Measurements from ENCODE around the gene FAM171A1. TPM values are rescaled to one million over a fixed set of nuclear protein-coding genes. Genes with fewer than 3 reads are reported as not detected.

FAM171A1 gene
- polyA plus RNA-seq, 2 donors, result 2.3 to 4.5 TPM

- Histone ChIP-seq H3K27ac (ENCODE audit: low read depth in 2 of 2, low read length in 1 of 2) (no peak overlapping the region), H3K36me3 (ENCODE audit: control insufficient read depth in 2 of 2, insufficient read depth in 2 of 2, low read length in 1 of 2) (no peaks in the 10 kb centered on the region), H3K4me3 (ENCODE audit: low read depth in 1 of 2, low read length in 2 of 2) (no peak overlapping the region), H3K9me3 (ENCODE audit: control insufficient read depth in 2 of 2, insufficient read depth in 1 of 2, low read depth in 1 of 2, low read length in 1 of 2) (no peaks in the 10 kb centered on the region), H3K4me1 (ENCODE audit: control insufficient read depth in 2 of 2, insufficient read depth in 2 of 2, low read length in 1 of 2) (no peaks in the 10 kb centered on the region), H3K27me3 (ENCODE audit: control insufficient read depth in 1 of 2, insufficient read depth in 2 of 2, low read length in 2 of 2) (no peaks in the 10 kb centered on the region)
- 75 to 80% methylated on average over 6 of the region's 6 CpGs for WGBS, 2 donors
Observed at GRCh38 chr10:15324611-15325010, 46.5 kb downstream of the FAM171A1 start.

GRCh38 chr10:15324113-15324512 lies 47.0 kb downstream of the FAM171A1 start:
- Histone ChIP-seq H3K4me1 (ENCODE audit: control insufficient read depth in 2 of 2, insufficient read depth in 2 of 2, low read length in 1 of 2) (no peaks in the 10 kb centered on the region), H3K9me3 (ENCODE audit: control insufficient read depth in 2 of 2, insufficient read depth in 1 of 2, low read depth in 1 of 2, low read length in 1 of 2) (no peaks in the 10 kb centered on the region), H3K4me3 (ENCODE audit: low read depth in 1 of 2, low read length in 2 of 2) (no peak overlapping the region), H3K27me3 (ENCODE audit: control insufficient read depth in 1 of 2, insufficient read depth in 2 of 2, low read length in 2 of 2) (no peaks in the 10 kb centered on the region), H3K27ac (ENCODE audit: low read depth in 2 of 2, low read length in 1 of 2) (no peak overlapping the region), H3K36me3 (ENCODE audit: control insufficient read depth in 2 of 2, insufficient read depth in 2 of 2, low read length in 1 of 2) (no peaks in the 10 kb centered on the region)
- WGBS, 2 donors, result 80 to 91% methylated on average over 8 of the region's 8 CpGs

- no peak overlapping the region for H3K4me3 ChIP-seq (ENCODE audit: low read depth in 1 of 2, low read length in 2 of 2)
- H3K36me3 ChIP-seq (ENCODE audit: control insufficient read depth in 2 of 2, insufficient read depth in 2 of 2, low read length in 1 of 2), result no peaks in the 10 kb centered on the region
- WGBS, 2 donors, result 59 to 67% methylated on average over 2 of the region's 2 CpGs
- H3K4me1 ChIP-seq (ENCODE audit: control insufficient read depth in 2 of 2, insufficient read depth in 2 of 2, low read length in 1 of 2), result no peaks in the 10 kb centered on the region
- H3K27me3 ChIP-seq (ENCODE audit: control insufficient read depth in 1 of 2, insufficient read depth in 2 of 2, low read length in 2 of 2), result no peaks in the 10 kb centered on the region
- no peak overlapping the region for H3K27ac ChIP-seq (ENCODE audit: low read depth in 2 of 2, low read length in 1 of 2)
- H3K9me3 ChIP-seq (ENCODE audit: control insufficient read depth in 2 of 2, insufficient read depth in 1 of 2, low read depth in 1 of 2, low read length in 1 of 2), result no peaks in the 10 kb centered on the region
Observed at GRCh38 chr10:15322356-15322755, 48.7 kb downstream of the FAM171A1 start.

GRCh38 chr10:15321431-15322341 lies 49.4 kb downstream of the FAM171A1 start:
- H3K9me3 ChIP-seq (ENCODE audit: control insufficient read depth in 2 of 2, insufficient read depth in 1 of 2, low read depth in 1 of 2, low read length in 1 of 2), result no peaks in the 10 kb centered on the region
- H3K27me3 ChIP-seq (ENCODE audit: control insufficient read depth in 1 of 2, insufficient read depth in 2 of 2, low read length in 2 of 2), result no peaks in the 10 kb centered on the region
- 30 to 33% methylated on average over 6 of the region's 6 CpGs for WGBS, 2 donors
- no peaks in the 10 kb centered on the region for H3K36me3 ChIP-seq (ENCODE audit: control insufficient read depth in 2 of 2, insufficient read depth in 2 of 2, low read length in 1 of 2)
- H3K4me1 ChIP-seq (ENCODE audit: control insufficient read depth in 2 of 2, insufficient read depth in 2 of 2, low read length in 1 of 2), result no peaks in the 10 kb centered on the region
- no peak overlapping the region for H3K27ac ChIP-seq (ENCODE audit: low read depth in 2 of 2, low read length in 1 of 2)
- H3K4me3 ChIP-seq (ENCODE audit: low read depth in 1 of 2, low read length in 2 of 2), result no peak overlapping the region

- Histone ChIP-seq H3K27me3 (ENCODE audit: control insufficient read depth in 1 of 2, insufficient read depth in 2 of 2, low read length in 2 of 2) (no peaks in the 10 kb centered on the region), H3K27ac (ENCODE audit: low read depth in 2 of 2, low read length in 1 of 2) (no peak overlapping the region), H3K4me3 (ENCODE audit: low read depth in 1 of 2, low read length in 2 of 2) (no peak overlapping the region), H3K9me3 (ENCODE audit: control insufficient read depth in 2 of 2, insufficient read depth in 1 of 2, low read depth in 1 of 2, low read length in 1 of 2) (no peaks in the 10 kb centered on the region), H3K36me3 (ENCODE audit: control insufficient read depth in 2 of 2, insufficient read depth in 2 of 2, low read length in 1 of 2) (no peaks in the 10 kb centered on the region), H3K4me1 (ENCODE audit: control insufficient read depth in 2 of 2, insufficient read depth in 2 of 2, low read length in 1 of 2) (no peaks in the 10 kb centered on the region)
- WGBS, 2 donors, result 63 to 79% methylated on average over 3 of the region's 3 CpGs
Observed at GRCh38 chr10:15320522-15321203, 50.4 kb downstream of the FAM171A1 start.

GRCh38 chr10:15320118-15320517 lies 51.0 kb downstream of the FAM171A1 start:
- H3K27me3 ChIP-seq (ENCODE audit: control insufficient read depth in 1 of 2, insufficient read depth in 2 of 2, low read length in 2 of 2), result no peaks in the 10 kb centered on the region
- no peaks in the 10 kb centered on the region for H3K4me1 ChIP-seq (ENCODE audit: control insufficient read depth in 2 of 2, insufficient read depth in 2 of 2, low read length in 1 of 2)
- H3K9me3 ChIP-seq (ENCODE audit: control insufficient read depth in 2 of 2, insufficient read depth in 1 of 2, low read depth in 1 of 2, low read length in 1 of 2), result no peaks in the 10 kb centered on the region
- no peak overlapping the region for H3K27ac ChIP-seq (ENCODE audit: low read depth in 2 of 2, low read length in 1 of 2)
- WGBS, 2 donors, result 92 to 93% methylated on average over 7 of the region's 7 CpGs
- no peak overlapping the region for H3K4me3 ChIP-seq (ENCODE audit: low read depth in 1 of 2, low read length in 2 of 2)
- no peaks in the 10 kb centered on the region for H3K36me3 ChIP-seq (ENCODE audit: control insufficient read depth in 2 of 2, insufficient read depth in 2 of 2, low read length in 1 of 2)

GRCh38 chr10:15316871-15317464 lies 54.1 kb downstream of the FAM171A1 start:
- Histone ChIP-seq H3K36me3 (ENCODE audit: control insufficient read depth in 2 of 2, insufficient read depth in 2 of 2, low read length in 1 of 2) (no peaks in the 10 kb centered on the region), H3K27me3 (ENCODE audit: control insufficient read depth in 1 of 2, insufficient read depth in 2 of 2, low read length in 2 of 2) (no peaks in the 10 kb centered on the region), H3K27ac (ENCODE audit: low read depth in 2 of 2, low read length in 1 of 2) (no peak overlapping the region), H3K4me3 (ENCODE audit: low read depth in 1 of 2, low read length in 2 of 2) (no peak overlapping the region), H3K4me1 (ENCODE audit: control insufficient read depth in 2 of 2, insufficient read depth in 2 of 2, low read length in 1 of 2) (no peaks in the 10 kb centered on the region), H3K9me3 (ENCODE audit: control insufficient read depth in 2 of 2, insufficient read depth in 1 of 2, low read depth in 1 of 2, low read length in 1 of 2) (no peaks in the 10 kb centered on the region)
- 85 to 86% methylated on average over 9 of the region's 9 CpGs for WGBS, 2 donors

GRCh38 chr10:15316145-15316544 lies 54.9 kb downstream of the FAM171A1 start:
- 76 to 87% methylated on average over 9 of the region's 9 CpGs for WGBS, 2 donors
- Histone ChIP-seq H3K36me3 (ENCODE audit: control insufficient read depth in 2 of 2, insufficient read depth in 2 of 2, low read length in 1 of 2) (no peaks in the 10 kb centered on the region), H3K4me3 (ENCODE audit: low read depth in 1 of 2, low read length in 2 of 2) (no peak overlapping the region), H3K9me3 (ENCODE audit: control insufficient read depth in 2 of 2, insufficient read depth in 1 of 2, low read depth in 1 of 2, low read length in 1 of 2) (no peaks in the 10 kb centered on the region), H3K27me3 (ENCODE audit: control insufficient read depth in 1 of 2, insufficient read depth in 2 of 2, low read length in 2 of 2) (no peaks in the 10 kb centered on the region), H3K27ac (ENCODE audit: low read depth in 2 of 2, low read length in 1 of 2) (no peak overlapping the region), H3K4me1 (ENCODE audit: control insufficient read depth in 2 of 2, insufficient read depth in 2 of 2, low read length in 1 of 2) (no peaks in the 10 kb centered on the region)

GRCh38 chr10:15315286-15315685 lies 55.8 kb downstream of the FAM171A1 start:
- Histone ChIP-seq H3K9me3 (ENCODE audit: control insufficient read depth in 2 of 2, insufficient read depth in 1 of 2, low read depth in 1 of 2, low read length in 1 of 2) (no peaks in the 10 kb centered on the region), H3K4me1 (ENCODE audit: control insufficient read depth in 2 of 2, insufficient read depth in 2 of 2, low read length in 1 of 2) (no peaks in the 10 kb centered on the region), H3K27ac (ENCODE audit: low read depth in 2 of 2, low read length in 1 of 2) (no peak overlapping the region), H3K4me3 (ENCODE audit: low read depth in 1 of 2, low read length in 2 of 2) (no peak overlapping the region), H3K36me3 (ENCODE audit: control insufficient read depth in 2 of 2, insufficient read depth in 2 of 2, low read length in 1 of 2) (no peaks in the 10 kb centered on the region), H3K27me3 (ENCODE audit: control insufficient read depth in 1 of 2, insufficient read depth in 2 of 2, low read length in 2 of 2) (no peaks in the 10 kb centered on the region)
- WGBS, 2 donors, result 84 to 87% methylated on average over 8 of the region's 8 CpGs

All from esophagus (tissue), 2 donors.